Lung microvascular endothelial cell (primary cell): ENCODE measurements around the gene WDFY4. TPM values are rescaled to one million over a fixed set of nuclear protein-coding genes. Genes with fewer than 3 reads are reported as not detected.

Source experiments
- DNase-seq, 2 donors: peaks; one replicate each; pipeline versions ENCODE4 v3.0.0 to v3.0.0-alpha.2; 2010; ENCODE audit warnings: low read depth in 2 of 2
- total RNA-seq: library from RNA; depleted of rRNA; stranded (reverse); fragments of >200 nt; gene quantifications from 2 replicates; pipeline ENCODE4 v1.2.1, GENCODE V29; 2014

Gene WDFY4
- total RNA-seq, 1 donor from 2014 or later, result under 0.01 TPM

DNA sequence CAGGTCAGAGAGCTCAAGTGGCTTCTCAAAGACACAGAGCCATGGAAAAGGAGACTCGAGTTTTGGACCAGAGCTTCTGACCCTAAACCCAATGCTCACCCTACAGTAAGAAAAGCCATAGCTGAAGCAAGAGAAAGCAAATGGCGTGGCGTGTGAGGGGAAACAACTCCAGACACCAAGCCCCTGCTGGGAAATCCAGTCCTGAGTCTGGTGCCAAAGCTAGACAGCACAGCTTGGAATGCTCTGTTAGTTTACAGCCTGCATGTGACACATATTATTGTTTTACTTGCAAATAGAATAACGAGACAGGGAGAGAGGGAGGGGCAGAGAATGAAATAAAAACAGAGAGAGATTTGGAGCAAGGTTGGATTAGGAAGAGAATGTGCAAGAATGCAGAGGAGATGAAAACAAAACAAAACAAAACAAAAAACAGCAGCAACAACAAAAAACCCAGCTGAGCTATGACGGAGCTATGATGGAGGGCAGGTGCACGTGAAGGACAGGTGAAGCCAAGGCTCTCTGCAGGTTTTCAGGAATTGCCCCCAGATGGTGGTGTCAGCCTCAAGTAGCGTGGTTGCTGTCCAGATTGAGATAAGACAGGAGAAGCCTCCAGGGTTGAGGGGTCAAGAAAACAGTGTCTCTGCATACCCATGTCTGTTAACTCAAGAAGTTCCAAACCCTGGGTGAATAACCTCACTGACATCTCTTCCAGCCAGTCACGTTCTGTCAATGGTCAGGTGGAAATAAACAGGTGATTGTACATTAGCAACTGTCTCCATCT is 324.7 kb downstream of the WDFY4 start:
- no peak for DNase-seq

- DNase-seq, result no peak
Measured at GRCh38 chr10:49010295-49010694, 325.6 kb downstream of the WDFY4 start.

GRCh38 chr10:49010865-49011264 is 326.2 kb downstream of the WDFY4 start:
- no peak for DNase-seq

- no peak for DNase-seq
Measured at GRCh38 chr10:49011756-49012155, 327.1 kb downstream of the WDFY4 start.

DNA sequence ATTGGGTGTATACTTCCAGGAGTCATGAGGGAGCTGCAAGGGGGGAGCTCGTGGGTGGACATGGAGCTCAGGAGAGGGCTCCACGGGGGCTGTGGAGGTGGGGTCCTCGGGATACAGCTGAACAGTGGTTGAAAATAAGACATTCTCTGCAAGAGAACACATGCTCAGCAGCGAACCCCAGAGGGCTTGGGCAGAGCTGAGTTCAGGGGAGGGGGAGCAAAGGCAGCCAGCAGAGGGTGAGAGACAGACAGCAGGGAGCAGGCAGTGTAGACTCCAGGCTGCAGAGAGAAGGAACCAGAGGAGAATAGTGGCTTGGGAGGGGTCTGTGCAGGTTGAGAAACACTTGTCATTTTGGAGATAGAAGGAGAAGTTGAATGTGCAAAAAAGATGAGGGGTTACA is 327.9 kb downstream of the WDFY4 start:
- DNase-seq, result no peak

DNA sequence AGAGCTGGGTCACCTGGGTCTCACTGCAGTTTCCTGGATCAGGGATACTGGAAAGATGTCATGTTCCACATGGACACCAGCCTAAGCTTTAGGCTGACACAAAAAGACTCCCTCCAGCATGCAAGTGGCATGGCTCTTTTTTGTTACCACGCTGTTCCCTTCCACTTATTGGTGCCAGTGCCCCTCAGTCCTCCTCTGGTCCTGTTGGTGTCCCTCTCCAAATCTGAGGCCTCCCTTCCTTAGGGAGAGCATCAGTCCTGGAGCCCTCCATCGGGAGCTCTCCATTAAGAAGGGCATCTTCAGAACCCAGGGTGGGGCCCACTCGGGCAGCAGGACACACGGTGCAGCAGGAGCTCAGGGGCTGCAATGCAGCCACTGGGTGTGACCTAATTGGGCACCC is 331.0 kb downstream of the WDFY4 start:
- DNase-seq, result no peak

DNA sequence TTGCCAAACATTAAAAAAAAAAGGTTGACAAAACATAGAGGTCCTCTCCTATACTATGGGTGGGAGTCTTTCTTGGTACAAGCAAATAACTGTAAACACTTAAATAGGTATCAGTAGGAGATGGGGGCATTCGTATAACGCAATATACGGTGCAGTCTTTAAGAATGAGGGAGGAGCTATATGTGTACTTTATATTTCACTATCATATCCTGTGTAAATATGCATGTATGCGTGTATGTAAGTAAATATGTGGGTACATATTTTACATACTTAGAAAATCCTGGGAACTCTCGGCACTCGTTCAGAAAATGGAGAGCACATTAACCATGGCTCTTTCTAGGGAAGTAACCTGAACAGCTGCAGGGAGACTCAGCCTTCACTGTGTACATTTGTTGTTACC is 337.0 kb downstream of the WDFY4 start:
- DNase-seq, result no peak

DNA sequence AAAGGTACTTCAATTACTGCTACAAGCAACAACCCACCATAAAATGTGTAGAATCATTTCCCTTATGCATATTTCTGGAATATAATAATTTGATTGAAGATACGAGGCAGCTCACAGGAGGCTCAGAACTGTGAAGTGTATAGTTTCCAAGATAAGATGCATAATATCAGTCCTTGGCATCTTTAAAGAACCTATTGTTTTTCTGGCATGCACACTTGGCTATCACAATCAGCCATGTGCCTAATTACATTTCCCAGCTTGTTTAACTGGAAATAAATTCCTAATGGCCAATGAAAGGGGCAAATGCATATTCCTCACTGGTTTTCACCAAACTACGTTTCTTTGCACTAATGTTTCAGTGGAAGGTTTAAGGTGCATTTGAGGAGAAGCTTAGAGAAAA is 338.4 kb downstream of the WDFY4 start:
- DNase-seq, result no peak

DNA sequence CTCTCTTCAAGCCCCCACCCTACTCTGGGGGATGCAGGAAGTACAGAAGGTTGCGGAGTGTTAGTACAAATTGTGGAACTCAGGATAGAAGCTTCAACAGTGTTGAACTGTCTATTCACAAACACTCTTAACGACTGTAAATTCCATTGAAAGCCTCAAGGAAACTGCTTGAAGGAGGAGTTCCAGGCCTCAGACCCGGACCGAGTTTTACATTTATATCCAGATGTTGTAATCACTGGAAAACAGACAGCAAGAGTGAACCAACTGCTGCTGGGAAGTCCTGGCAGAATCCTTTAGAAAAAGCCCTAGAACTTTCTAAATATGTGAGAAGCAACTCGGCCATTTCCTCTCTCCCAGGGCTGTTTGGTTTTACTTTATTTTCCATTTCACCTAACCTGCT is 339.1 kb downstream of the WDFY4 start:
- DNase-seq, result no peak

DNA sequence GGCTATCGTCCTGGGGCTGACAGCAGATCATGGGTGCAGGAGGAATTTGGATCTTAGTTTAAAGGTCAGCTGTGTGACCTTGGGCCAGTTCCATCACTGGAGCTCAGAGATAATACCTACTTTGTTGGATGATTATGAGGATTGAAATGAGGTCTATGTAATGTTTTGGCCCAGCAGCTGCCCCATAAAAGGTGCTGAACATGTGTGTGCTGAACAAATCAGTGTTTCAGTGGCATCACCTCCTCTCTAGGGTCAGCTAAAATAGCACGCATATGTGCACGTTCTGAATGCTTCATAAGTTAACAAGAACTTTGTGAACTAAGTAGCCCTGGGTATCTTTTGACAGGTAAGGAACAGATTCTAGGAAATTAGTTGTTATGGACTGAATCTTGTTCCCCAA is 339.8 kb downstream of the WDFY4 start:
- no peak for DNase-seq

DNA sequence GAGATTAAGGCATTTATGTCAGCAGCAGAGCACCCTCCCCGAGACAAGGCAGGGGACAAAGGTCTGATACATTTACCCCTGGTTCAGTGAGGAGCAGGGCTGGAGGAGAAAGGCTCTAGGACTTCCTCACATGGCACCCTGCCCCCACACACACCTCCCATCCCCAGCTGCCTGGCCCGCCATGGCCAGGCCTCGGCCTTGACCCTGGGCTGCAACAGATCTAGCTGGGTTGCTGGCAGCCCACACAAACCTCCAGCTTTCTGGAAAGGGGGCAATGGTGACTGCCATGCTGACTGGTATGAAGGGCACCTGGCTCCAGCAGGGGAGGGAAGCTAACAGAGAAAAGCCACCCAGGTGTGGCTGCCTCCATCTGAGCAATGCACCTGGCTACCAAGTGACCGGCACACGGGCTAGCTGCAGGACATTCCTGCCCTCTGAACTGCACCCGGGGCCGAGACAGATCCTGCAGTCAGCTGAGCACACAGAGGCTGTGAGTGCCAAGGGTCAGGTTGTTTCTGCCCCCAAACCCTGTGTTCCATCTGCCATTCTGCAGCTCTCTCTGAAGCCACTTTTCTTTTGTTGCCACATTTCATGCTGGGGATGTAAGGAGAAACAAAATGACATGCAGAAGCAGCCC is 340.8 kb downstream of the WDFY4 start:
- DNase-seq, result no peak

GRCh38 chr10:49028639-49029038 is 344.0 kb downstream of the WDFY4 start:
- no peak for DNase-seq

DNA sequence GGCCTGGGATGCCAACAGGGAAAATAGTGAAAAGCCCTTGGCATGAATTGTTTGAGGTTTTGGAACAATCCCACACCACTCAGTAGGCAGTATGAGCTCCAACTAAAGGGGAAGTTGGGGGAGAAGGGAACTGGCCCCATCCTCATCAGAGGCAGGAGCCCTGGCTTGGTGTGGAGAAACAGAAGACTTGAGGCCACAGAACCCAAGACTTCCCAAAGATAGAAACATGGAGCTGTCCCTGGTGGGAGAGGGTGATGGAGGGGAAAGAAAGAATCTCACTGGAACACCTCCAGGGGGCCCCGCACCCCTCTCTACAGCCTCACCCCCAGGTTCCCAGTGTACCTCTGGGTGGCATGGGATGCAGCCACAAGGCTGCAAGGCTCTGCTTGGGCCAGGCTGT is 345.0 kb downstream of the WDFY4 start:
- DNase-seq, result no peak

Other genes with a start within 250 kb of the WDFY4 start
- 1.4 and 7.0 TPM in 2 replicates for gene ARHGAP22, start 79.8 kb upstream of the WDFY4 start, total RNA-seq